Caki2 (cell line): Measurements from ENCODE around the gene ANP32A. TPM values are rescaled to one million over a fixed set of nuclear protein-coding genes. Genes with fewer than 3 reads are reported as not detected.

Experiments
- DNase-seq: peaks from one replicate; pipeline ENCODE4 v3.0.0-alpha.2; 2015; ENCODE audit warnings: low read depth
- in situ Hi-C: cut with HindIII; loops from 2 replicates; pipeline ENCODE4 v1.10.0; 2016; ENCODE audit warnings: low sequenced_read_pairs, low pct_unique_long_range_greater_than_20kb, mixed read lengths
- total RNA-seq: library from RNA; depleted of rRNA; stranded (reverse); fragments of >200 nt; shearing (Covaris generic); gene quantifications from 2 replicates; pipeline ENCODE4 v1.2.3, GENCODE V29; 2014; ENCODE audit warnings: low replicate concordance

ANP32A gene
- total RNA-seq, 1 experiment from 2014 or later = 53.8 TPM

DNA sequence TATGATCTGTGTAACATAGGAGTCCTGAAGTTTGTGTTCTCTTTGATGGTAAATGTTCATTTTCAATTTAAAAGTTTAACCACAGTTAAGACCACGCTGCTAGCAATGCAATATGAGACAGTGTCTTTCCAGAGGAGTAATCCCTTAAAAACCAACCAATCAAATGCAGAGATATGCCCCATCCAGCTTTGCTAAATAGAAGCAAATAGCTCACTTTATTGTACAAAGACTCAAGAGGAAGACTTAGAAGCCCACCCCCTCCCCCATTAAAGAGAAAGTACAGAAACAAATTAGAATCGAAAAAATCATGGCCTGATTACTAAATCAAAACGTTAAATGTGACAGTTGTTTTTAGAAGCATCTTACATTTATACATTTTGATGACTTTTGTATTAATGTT, 2.1 kb upstream of the ANP32A start:
- DNase-seq = no peak
- in situ Hi-C loops = no loop called here

DNA sequence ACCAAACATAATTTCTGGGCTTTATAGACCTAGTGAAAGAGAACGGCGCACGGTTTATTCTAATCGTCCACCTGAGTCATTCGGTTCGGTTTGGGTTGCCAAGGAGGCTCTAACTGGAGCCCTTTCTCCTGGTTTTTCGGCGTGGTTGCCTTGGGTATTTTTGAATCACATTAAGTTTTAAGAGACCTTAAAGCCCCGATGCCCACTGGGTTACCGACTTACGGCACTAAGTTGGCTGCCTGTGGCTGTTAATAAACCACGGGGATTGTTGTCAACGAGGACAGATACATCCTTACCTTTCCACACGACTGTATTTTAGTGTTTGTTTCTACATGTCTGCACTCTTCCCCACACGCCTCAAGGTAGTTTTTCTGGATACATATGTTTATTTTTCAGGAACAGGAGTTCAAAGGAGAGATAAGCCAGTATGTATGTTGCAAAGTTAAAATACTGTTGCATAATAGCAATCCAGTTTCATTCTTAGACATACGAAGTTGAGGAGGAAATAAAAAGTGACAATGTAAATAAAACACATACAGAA, 1.2 kb upstream of the ANP32A start:
- in situ Hi-C loops = no loop called here
- peak; percentile 27 for DNase-seq

DNA sequence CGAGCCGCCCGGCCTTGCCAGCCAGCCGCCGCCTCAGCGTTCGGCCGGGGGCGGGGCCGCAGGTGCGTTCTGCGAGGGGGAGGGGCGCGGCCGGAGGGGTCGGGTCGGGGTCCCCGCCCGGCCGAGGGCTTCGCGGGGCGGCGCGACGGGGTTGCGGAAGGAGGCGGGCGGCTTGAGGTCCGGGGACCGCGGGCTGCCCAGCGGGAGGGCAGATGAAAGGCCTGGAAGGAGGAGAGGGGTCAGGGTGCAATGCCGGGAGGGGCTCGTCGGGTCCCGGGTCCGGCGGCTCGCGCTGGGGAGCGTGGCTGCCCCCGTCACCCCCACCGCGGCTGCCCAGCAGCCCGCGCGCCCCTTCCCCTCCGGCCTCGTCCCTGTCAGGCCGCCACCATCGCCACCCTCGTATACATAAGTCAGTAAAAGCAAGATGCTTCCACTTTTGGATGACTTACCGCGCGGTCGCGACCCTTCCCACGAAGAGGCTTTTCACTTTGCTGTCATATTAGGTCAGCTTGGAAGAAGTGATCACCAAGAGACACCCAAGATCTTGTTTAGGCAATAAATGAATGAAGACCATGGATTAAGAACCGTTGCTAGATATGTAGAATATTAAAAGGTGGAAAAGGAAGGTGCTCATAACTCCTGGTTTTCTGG, 620 bp upstream of the ANP32A start:
- in situ Hi-C loops = no loop called here
- DNase-seq = peak; percentile 21

DNA sequence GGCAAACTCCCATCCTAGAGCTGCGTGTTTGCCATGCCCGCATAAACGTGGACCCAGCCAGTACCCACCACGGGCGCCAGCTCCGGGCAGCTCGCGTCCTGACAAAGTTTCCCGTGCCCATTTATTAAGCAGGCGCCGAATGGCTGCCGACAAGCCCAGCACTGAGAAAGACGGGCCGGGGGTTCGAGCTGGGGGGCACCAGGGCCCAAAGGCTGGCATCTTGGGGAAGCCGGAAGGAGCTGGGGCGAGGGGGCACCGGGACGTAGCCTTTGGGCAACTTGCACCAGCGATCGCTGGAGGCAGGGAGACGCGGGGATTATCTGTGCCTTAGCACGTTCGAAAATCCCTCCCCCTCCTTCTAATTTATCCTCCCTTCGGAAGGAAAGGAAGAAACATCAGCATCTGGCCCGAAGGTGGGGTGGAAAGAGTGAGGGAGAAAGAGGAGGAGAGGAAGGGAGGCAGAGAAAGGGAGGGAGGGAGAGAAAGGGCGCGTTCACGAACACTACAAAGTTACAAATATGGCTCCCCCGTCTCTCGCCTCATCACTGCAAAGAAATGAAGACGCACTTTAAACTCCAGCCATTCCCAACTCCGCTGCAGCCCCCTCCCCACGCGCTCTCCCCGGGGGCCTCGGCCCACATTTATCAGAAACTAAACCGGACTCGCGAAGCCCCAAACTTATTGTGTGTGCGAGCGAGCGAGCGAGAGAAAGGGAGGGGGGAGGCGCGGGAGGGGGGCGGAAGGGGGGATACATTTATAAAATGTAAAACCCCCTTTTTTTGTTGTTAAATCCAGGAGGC, 1.0 kb downstream of the ANP32A start:
- DNase-seq = peak; percentile 78
- in situ Hi-C loops = loop anchor here (5.0 kb wide), 1 partner anchor 47 kb away; no protein-coding TSS in a partner anchor

DNA sequence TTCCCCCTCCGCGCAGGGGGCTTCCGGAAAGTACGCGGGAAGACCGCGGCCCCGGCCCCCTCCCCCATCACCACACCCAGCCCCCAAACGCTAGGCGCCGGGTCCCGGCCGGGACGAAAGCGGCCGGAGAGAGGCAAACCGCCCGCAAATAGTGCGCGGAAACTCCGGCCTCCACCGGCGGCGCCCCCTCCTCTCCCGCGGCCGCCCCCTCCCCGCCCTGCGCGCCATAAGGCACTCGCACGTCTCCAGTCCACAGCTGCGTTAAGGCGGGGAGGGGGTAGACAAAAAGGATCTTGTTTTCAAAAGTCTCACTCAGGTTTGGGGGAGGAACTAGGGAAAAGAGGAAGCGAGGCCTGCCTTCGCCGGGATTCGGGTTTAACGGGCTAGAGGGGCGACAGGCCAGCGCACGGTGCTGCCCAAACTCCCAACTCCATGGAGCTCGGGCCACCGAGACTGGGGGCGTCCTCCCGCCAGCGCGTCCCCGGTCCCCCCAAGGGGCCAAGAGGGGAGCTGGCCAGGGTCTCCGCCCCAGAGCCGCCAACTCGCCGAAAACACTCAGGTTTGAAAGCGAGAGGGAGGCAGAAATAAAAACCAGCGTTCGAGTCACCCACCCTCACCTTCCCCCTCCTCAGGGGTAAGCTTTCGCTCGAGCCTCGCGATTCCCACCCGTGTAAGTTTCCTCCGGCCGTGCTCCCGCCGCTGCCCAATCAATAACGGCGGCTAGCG, 1.8 kb downstream of the ANP32A start:
- DNase-seq = peak; percentile 41
- in situ Hi-C loops = loop anchor here (5.0 kb wide), 1 partner anchor 47 kb away; no protein-coding TSS in a partner anchor

- in situ Hi-C loops = loop anchor here (5.0 kb wide), 1 partner anchor 46 kb away; no protein-coding TSS in a partner anchor
- peak; percentile 43 for DNase-seq
Observed at GRCh38 chr15:68818066-68818768, 2.5 kb downstream of the ANP32A start.

DNA sequence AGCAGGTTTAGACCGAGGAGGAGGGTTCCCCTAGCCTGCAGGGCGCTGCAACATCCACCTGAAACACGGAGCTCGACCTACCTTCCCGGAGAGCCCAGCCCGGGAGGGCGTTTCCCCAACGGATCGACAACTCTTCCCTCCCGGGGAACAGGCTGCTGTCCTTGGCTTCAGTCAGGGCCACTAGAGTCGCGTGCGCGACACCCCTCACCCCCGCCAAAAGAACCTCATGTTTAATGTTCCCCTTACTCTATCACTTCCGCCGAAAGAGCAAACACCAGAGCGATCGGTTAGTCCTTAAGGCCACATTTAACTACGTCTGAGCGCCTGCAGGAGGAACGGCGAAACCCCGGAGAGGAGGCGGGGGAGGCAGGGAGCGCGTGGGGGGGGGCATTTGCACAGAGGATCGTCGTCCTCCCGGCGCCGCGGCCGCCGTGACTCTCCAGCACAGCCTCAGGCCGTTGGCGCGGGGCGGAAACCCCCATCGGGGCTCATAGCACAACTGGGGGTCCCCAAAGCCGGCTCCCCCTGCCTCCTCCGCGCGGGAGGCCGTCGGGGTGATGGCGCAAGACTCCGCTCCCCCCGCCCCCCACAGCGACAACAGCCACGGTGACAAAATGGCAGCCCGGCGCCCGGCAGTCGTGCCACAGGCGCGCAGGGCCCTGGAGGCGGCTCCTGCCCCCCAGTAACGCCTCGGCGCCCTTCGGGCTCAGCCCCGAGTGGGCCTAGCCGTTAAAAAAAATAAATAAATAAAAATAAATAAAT, 3.2 kb downstream of the ANP32A start:
- in situ Hi-C loops = loop anchor here (5.0 kb wide), 1 partner anchor 45 kb away; no protein-coding TSS in a partner anchor
- DNase-seq = peak; percentile 75

DNA sequence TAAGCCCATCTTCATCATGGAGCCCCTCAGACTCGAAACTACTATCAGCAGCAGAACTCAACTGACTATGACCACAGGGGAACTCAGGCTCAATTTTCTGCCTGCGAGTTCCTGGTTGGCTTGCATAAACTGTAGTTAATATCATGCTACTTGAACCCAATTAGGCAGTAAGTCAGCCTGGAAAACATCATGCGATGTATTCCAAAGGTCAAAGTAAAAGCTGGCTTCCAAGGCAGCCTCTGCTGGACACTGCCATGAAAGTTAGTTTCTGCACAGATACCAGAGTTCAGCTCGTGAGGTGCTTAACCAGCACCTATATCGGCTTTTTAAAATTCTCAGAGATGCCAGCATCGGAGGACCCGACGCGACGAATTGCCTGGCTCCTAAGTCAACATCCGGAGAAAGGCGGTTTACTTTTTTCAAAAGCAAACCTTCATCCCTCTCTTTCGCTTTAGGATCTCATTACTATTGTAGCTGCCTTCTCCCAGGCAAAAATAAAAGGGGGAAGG, 3.8 kb downstream of the ANP32A start:
- in situ Hi-C loops = loop anchor here (5.0 kb wide), 1 partner anchor 45 kb away; no protein-coding TSS in a partner anchor
- peak; percentile 62 for DNase-seq

DNA sequence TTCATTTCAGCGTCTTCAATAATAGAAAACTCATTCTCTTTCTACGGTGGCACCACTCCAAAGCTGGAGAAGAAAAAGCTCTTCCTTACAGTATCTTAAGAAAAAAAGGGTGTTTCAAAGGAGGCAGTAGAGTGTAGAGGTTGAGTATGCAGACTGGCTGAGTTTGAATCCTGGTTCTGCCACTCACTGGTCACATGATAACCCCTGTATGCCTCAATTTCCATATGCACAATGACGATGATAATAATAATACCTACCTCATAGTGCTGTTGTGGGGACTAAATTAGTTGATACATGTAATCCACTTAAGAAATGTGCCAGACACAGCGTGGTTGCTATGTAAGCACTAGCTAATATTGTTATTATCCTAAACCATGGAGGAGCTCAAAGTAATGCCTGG, 4.5 kb downstream of the ANP32A start:
- in situ Hi-C loops = loop anchor here (5.0 kb wide), 1 partner anchor 44 kb away; no protein-coding TSS in a partner anchor
- DNase-seq = no peak

- DNase-seq = no peak
- in situ Hi-C loops = loop anchor here (5.0 kb wide), 1 partner anchor 43 kb away; no protein-coding TSS in a partner anchor
Observed at GRCh38 chr15:68815598-68815997, 5.1 kb downstream of the ANP32A start.

DNA sequence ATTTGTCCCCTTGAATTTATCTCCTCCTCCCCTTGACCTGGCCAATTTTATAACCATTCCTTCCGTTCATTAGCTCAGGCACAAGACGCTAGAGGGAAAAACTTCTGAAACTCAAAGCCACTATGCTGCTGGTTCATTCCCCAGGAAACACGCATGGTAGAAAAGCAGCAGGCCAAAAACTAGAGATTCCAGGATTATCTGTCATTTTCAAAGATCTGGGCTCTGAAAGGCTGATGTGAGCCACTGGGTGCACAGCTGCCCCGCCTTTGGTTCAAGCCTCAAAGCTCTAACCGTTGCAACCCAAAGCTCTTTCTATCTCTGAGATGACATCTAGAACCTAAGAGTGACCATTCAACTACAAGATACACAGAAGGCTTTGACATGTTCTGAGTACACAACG, 6.1 kb downstream of the ANP32A start:
- DNase-seq = no peak
- in situ Hi-C loops = no loop called here

- in situ Hi-C loops = no loop called here
- no peak for DNase-seq
Observed at GRCh38 chr15:68812597-68813431, 7.9 kb downstream of the ANP32A start.

DNA sequence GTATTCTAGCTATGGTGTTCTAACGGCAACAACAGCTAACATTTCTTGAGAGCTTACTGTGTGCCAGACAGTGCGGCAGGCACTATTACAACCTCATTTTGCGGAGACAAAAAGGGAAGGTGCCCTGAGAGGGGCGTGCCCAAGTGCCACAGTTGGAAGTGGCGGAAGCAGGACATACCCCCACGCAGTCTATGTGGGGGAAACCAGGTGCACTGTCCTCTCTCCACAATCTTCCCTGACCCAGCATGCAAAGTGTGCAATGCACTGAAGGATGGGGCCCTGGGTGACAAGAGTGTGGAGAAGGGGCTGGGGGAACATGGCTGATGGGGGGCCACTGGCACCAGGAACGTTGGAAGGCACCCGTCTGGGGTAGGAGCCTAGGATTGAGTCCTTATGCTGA, 8.6 kb downstream of the ANP32A start:
- DNase-seq = no peak

GRCh38 chr15:68809517-68809916, 11.2 kb downstream of the ANP32A start:
- no peak for DNase-seq
- in situ Hi-C loops = no loop called here

More for the DNA sequence above, 8.6 kb downstream of the ANP32A start:
- in situ Hi-C loops = no loop called here

DNA sequence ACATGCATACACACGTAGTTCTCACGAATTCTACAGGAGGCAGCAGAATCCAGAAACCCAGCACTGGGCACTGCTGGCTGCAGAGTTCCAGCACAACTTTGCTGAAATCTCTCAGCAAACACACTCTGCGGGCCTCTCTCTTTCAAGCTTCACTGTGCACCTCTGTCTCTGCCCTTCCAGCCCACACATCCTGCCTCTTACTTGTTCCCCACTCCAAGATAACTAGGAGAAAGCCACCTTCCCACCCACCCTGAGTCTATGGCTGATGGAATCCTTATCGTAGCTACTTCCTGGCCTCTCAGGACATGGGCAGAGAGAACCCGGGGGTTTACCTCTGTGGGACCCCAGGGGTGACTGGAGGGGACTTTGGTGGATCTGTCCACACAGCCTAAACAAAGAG, 11.9 kb downstream of the ANP32A start:
- DNase-seq = no peak
- in situ Hi-C loops = no loop called here

DNA sequence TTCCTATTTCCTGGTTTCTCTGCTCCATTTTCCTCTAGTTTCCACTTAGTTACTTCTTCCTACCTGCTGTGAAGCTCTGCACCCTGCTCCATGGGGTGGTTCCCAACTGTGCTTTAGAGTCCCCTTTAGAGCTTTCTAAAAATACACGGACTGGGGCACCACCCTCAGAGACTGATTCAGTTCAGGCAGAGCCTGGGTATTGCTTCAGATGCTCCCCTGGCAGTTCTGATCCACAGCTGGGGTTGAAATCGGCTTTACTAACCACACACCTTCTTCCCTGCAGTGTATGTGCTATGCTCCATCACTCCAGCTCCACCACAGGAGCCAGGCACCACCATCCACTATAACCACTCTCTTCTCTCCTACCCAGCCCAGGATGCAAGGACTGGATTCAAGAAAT, 12.6 kb downstream of the ANP32A start:
- in situ Hi-C loops = no loop called here
- no peak for DNase-seq
